Immature natural killer cell (primary cell): ENCODE results near the gene NEURL1. TPM values are rescaled to one million over a fixed set of nuclear protein-coding genes. Genes with fewer than 3 reads are reported as not detected.
A peak's percentile ranks its signal among the peaks of the same experiment; 100 is the strongest.
"Not testable (repeated sequence)": the region's sequence is repeated elsewhere in the genome, so short reads cannot be mapped to it uniquely, and the experiment has no call there.

Experiments used
- DNase-seq, 3 donors: peaks; one replicate each; pipeline ENCODE4 v3.0.0; 2022; ENCODE audit warnings: mixed read lengths in 1 of 3
- H3K27ac Mint-ChIP-seq, 6 donors: one replicate each; pipeline ENCODE4 v1.8.0; 2020; ENCODE audit warnings: mixed read lengths in 6 of 6, mild to moderate bottlenecking in 5 of 6, inconsistent platforms in 4 of 6, moderate library complexity in 3 of 6
- H3K27me3 Mint-ChIP-seq, 3 donors: one replicate each; pipeline ENCODE4 v1.8.0; 2020 to 2021; ENCODE audit warnings: low read depth in 3 of 3, mild to moderate bottlenecking in 3 of 3, mixed read lengths in 3 of 3, moderate library complexity in 3 of 3, inconsistent platforms in 1 of 3
- H3K36me3 Mint-ChIP-seq, 3 donors: one replicate each; pipeline ENCODE4 v1.8.0; 2020; ENCODE audit warnings: mixed read lengths in 3 of 3, inconsistent platforms in 2 of 3, mild to moderate bottlenecking in 2 of 3
- H3K4me1 Mint-ChIP-seq, 2 donors: one replicate each; pipeline ENCODE4 v1.8.0; 2020; ENCODE audit warnings: inconsistent platforms in 2 of 2, mild to moderate bottlenecking in 2 of 2, mixed read lengths in 2 of 2, moderate library complexity in 1 of 2
- H3K4me3 Mint-ChIP-seq, 5 donors: one replicate each; pipeline ENCODE4 v1.8.0; 2020; ENCODE audit warnings: mild to moderate bottlenecking in 5 of 5, mixed read lengths in 5 of 5, inconsistent platforms in 3 of 5, moderate library complexity in 3 of 5
- H3K9me3 Mint-ChIP-seq, 6 donors: one replicate each; pipeline ENCODE4 v1.8.0; 2020; ENCODE audit warnings: mild to moderate bottlenecking in 6 of 6, mixed read lengths in 6 of 6, inconsistent platforms in 4 of 6, moderate library complexity in 3 of 6
- polyA plus RNA-seq, 3 donors: library from polyadenylated mRNA; unstranded; fragments of 300-500 nt; fragmentation: Illumina TruSeq; gene quantifications; one replicate each; pipeline ENCODE4 v1.2.3, GENCODE V29; 2021

The NEURL1 gene
- polyA plus RNA-seq, 3 donors from 2014 or later, result 0.07 to 0.35 TPM; not detected in 1

- Mint-ChIP-seq H3K36me3 (peaks cover 0 to 3% (median 0%) of the 10 kb centered on the region in 3 donors), H3K4me1 (no peaks in the 10 kb centered on the region), H3K4me3 (no peak overlapping the region), H3K9me3 (no peaks in the 10 kb centered on the region), H3K27me3 (peaks cover 0 to 2% (median 0%) of the 10 kb centered on the region in 3 donors), H3K27ac (no peak overlapping the region)
- no peak for DNase-seq
Observed at GRCh38 chr10:103620891-103621782, 127.6 kb downstream of the NEURL1 start.

GRCh38 chr10:103621783-103622125, 128.2 kb downstream of the NEURL1 start:
- H3K36me3 Mint-ChIP-seq, result peaks cover 0 to 3% (median 0%) of the 10 kb centered on the region in 3 donors
- H3K27me3 Mint-ChIP-seq, result peaks cover 0 to 2% (median 0%) of the 10 kb centered on the region in 3 donors
- no peaks in the 10 kb centered on the region for H3K9me3 Mint-ChIP-seq
- H3K4me3 Mint-ChIP-seq, result no peak overlapping the region
- DNase-seq, result no peak
- H3K4me1 Mint-ChIP-seq, result no peaks in the 10 kb centered on the region
- no peak overlapping the region for H3K27ac Mint-ChIP-seq

GRCh38 chr10:103622286-103622685, 128.8 kb downstream of the NEURL1 start:
- H3K4me3 Mint-ChIP-seq, result no peak overlapping the region
- no peaks in the 10 kb centered on the region for H3K4me1 Mint-ChIP-seq
- no peaks in the 10 kb centered on the region for H3K9me3 Mint-ChIP-seq
- H3K27ac Mint-ChIP-seq, result no peak overlapping the region
- DNase-seq, result no peak
- H3K27me3 Mint-ChIP-seq, result peaks cover 0 to 2% (median 2%) of the 10 kb centered on the region in 3 donors
- H3K36me3 Mint-ChIP-seq, result peaks cover 0 to 3% (median 0%) of the 10 kb centered on the region in 3 donors

GRCh38 chr10:103622935-103623574, 129.6 kb downstream of the NEURL1 start:
- no peak overlapping the region for H3K27ac Mint-ChIP-seq
- no peak overlapping the region for H3K4me3 Mint-ChIP-seq

GRCh38 chr10:103626178-103626577, 132.7 kb downstream of the NEURL1 start:
- Mint-ChIP-seq H3K36me3 (no peaks in the 10 kb centered on the region), H3K4me1 (no peaks in the 10 kb centered on the region), H3K27me3 (peaks cover 0 to 2% (median 2%) of the 10 kb centered on the region in 3 donors), H3K4me3 (no peak overlapping the region), H3K9me3 (no peaks in the 10 kb centered on the region), H3K27ac (no peak overlapping the region)
- DNase-seq, result no peak

More at GRCh38 chr10:103622935-103623574, 129.6 kb downstream of the NEURL1 start:
- Mint-ChIP-seq H3K9me3 (no peaks in the 10 kb centered on the region), H3K36me3 (peaks cover 0 to 3% (median 0%) of the 10 kb centered on the region in 3 donors), H3K4me1 (no peaks in the 10 kb centered on the region), H3K27me3 (peaks cover 0 to 2% (median 2%) of the 10 kb centered on the region in 3 donors)
- no peak for DNase-seq

GRCh38 chr10:103627111-103627892, 133.8 kb downstream of the NEURL1 start:
- H3K27ac Mint-ChIP-seq, result no peak overlapping the region

GRCh38 chr10:103627893-103628292, 134.4 kb downstream of the NEURL1 start:
- Mint-ChIP-seq H3K36me3 (no peaks in the 10 kb centered on the region), H3K9me3 (no peaks in the 10 kb centered on the region), H3K27me3 (peaks cover 0 to 2% (median 0%) of the 10 kb centered on the region in 3 donors), H3K27ac (no peak overlapping the region), H3K4me1 (peaks cover 0 to 11% of the 10 kb centered on the region in 2 donors), H3K4me3 (no peak overlapping the region)
- DNase-seq, result no peak

More at GRCh38 chr10:103627111-103627892, 133.8 kb downstream of the NEURL1 start:
- DNase-seq, result no peak
- no peaks in the 10 kb centered on the region for H3K36me3 Mint-ChIP-seq
- peaks cover 0 to 2% (median 0%) of the 10 kb centered on the region in 3 donors for H3K27me3 Mint-ChIP-seq
- no peaks in the 10 kb centered on the region for H3K9me3 Mint-ChIP-seq
- H3K4me1 Mint-ChIP-seq, result peaks cover 0 to 5% of the 10 kb centered on the region in 2 donors
- H3K4me3 Mint-ChIP-seq, result no peak overlapping the region

GRCh38 chr10:103629581-103629980, 136.1 kb downstream of the NEURL1 start:
- no peak for DNase-seq
- peaks cover 0 to 13% of the 10 kb centered on the region in 2 donors for H3K4me1 Mint-ChIP-seq
- H3K4me3 Mint-ChIP-seq, result no peak overlapping the region
- no peaks in the 10 kb centered on the region for H3K36me3 Mint-ChIP-seq
- peaks cover 0 to 2% (median 0%) of the 10 kb centered on the region in 3 donors for H3K27me3 Mint-ChIP-seq
- H3K27ac Mint-ChIP-seq, result peak overlapping the region in 1 of 6 donors; percentile 40
- H3K9me3 Mint-ChIP-seq, result no peaks in the 10 kb centered on the region

- Mint-ChIP-seq H3K9me3 (no peaks in the 10 kb centered on the region), H3K27me3 (peaks cover 0 to 2% (median 0%) of the 10 kb centered on the region in 3 donors), H3K4me1 (peaks cover 0 to 13% of the 10 kb centered on the region in 2 donors), H3K36me3 (no peaks in the 10 kb centered on the region), H3K27ac (no peak overlapping the region), H3K4me3 (no peak overlapping the region)
- DNase-seq, result no peak
Observed at GRCh38 chr10:103630156-103630555, 136.7 kb downstream of the NEURL1 start.

- DNase-seq, result peak; percentile 28 to 41 (median 32)
- Mint-ChIP-seq H3K27ac (peak overlapping the region in 5 of 6 donors; percentile 34 to 76 (median 55)), H3K36me3 (no peaks in the 10 kb centered on the region), H3K4me3 (no peak overlapping the region), H3K27me3 (no peaks in the 10 kb centered on the region), H3K9me3 (no peaks in the 10 kb centered on the region), H3K4me1 (peaks cover 0 to 13% of the 10 kb centered on the region in 2 donors)
Observed at GRCh38 chr10:103632247-103632642, 138.7 kb downstream of the NEURL1 start.

- H3K27ac Mint-ChIP-seq, result peak overlapping the region in 5 of 6 donors; percentile 55 to 76 (median 68)
- H3K4me1 Mint-ChIP-seq, result peaks cover 0 to 13% of the 10 kb centered on the region in 2 donors
- not testable (repeated sequence) for H3K27me3 Mint-ChIP-seq, H3K36me3 Mint-ChIP-seq, H3K9me3 Mint-ChIP-seq, H3K4me3 Mint-ChIP-seq
- DNase-seq, result peak; percentile 7 to 45 (median 12)
Observed at GRCh38 chr10:103632871-103633270, 139.4 kb downstream of the NEURL1 start.

GRCh38 chr10:103633846-103634245, 140.3 kb downstream of the NEURL1 start:
- no peaks in the 10 kb centered on the region for H3K27me3 Mint-ChIP-seq
- no peak overlapping the region for H3K27ac Mint-ChIP-seq
- peaks cover 0 to 13% of the 10 kb centered on the region in 2 donors for H3K4me1 Mint-ChIP-seq
- no peak overlapping the region for H3K4me3 Mint-ChIP-seq
- no peak for DNase-seq
- H3K36me3 Mint-ChIP-seq, result no peaks in the 10 kb centered on the region
- no peaks in the 10 kb centered on the region for H3K9me3 Mint-ChIP-seq

GRCh38 chr10:103635580-103635979, 142.1 kb downstream of the NEURL1 start:
- Mint-ChIP-seq H3K9me3 (no peaks in the 10 kb centered on the region), H3K36me3 (no peaks in the 10 kb centered on the region), H3K27me3 (peaks cover 0 to 1% (median 0%) of the 10 kb centered on the region in 3 donors), H3K27ac (no peak overlapping the region), H3K4me1 (peaks cover 0 to 13% of the 10 kb centered on the region in 2 donors), H3K4me3 (no peak overlapping the region)
- DNase-seq, result no peak
